Measurements from ENCODE around the gene GLS.

The GLS gene

GRCh38 chr2:190881084-190881597, 520 bp downstream of the GLS start:
- H3K9me3 ChIP-seq (ENCODE audit: control insufficient read depth, insufficient read depth, low read depth, low read length), result no peaks in the 10 kb centered on the region
- H3K4me3 ChIP-seq (ENCODE audit: low read depth, low read length), result peak overlapping the region; percentile 94
- ChIA-PET CTCF (interaction anchor here (0.6 to 2.5 kb wide), 3 partner anchors 31 to 171 kb away, joined by 3 to 12 read pairs (median 3); no protein-coding TSS in a partner anchor), POLR2A (interaction anchor here (0.6 to 2.9 kb wide), 17 partner anchors 8 to 366 kb away, joined by 3 to 18 read pairs (median 5); partner anchors contain the start of gene STAT1)
- peak overlapping the region; percentile 91 for H3K27ac ChIP-seq (ENCODE audit: extremely low read depth, low read depth, low read length)
- peaks cover 2% of the 10 kb centered on the region; the same call in 1 of the 2 replicates for H3K4me1 ChIP-seq (ENCODE audit: control insufficient read depth, insufficient read depth, low read length)
- no peaks in the 10 kb centered on the region; a peak in 1 of 3 replicates for H3K36me3 ChIP-seq (ENCODE audit: control insufficient read depth in 2 of 2, insufficient read depth in 1 of 2, low read length in 2 of 2)
- peak; percentile 57 for TF ChIP-seq ZBTB26 (tag by site-specific recombination; optimal IDR thresholded peaks at IDR 0.05)
- no peak for TF ChIP-seq ZNF146 (tag by site-specific recombination; IDR thresholded peaks at IDR 0.05)

GRCh38 chr2:190881598-190882410, 1.2 kb downstream of the GLS start:
- POLR2A ChIA-PET, result interaction anchor here (0.6 to 2.9 kb wide), 17 partner anchors 7 to 365 kb away, joined by 3 to 18 read pairs (median 5); partner anchors contain the start of gene STAT1
- Histone ChIP-seq H3K9me3 (ENCODE audit: control insufficient read depth, insufficient read depth, low read depth, low read length) (no peaks in the 10 kb centered on the region), H3K4me3 (ENCODE audit: low read depth, low read length) (peak overlapping the region; percentile 94), H3K27ac (ENCODE audit: extremely low read depth, low read depth, low read length) (peak overlapping the region; percentile 91), H3K36me3 (ENCODE audit: control insufficient read depth in 2 of 2, insufficient read depth in 1 of 2, low read length in 2 of 2) (no peaks in the 10 kb centered on the region; a peak in 1 of 3 replicates), H3K4me1 (ENCODE audit: control insufficient read depth, insufficient read depth, low read length) (peaks cover 2% of the 10 kb centered on the region; the same call in 1 of the 2 replicates)
- CTCF ChIA-PET, result interaction anchor here (0.6 to 2.5 kb wide), 4 partner anchors 32 to 564 kb away, joined by 3 to 12 read pairs (median 4); no protein-coding TSS in a partner anchor
- peak; percentile 82 for TF ChIP-seq SCRT1 (tag by site-specific recombination; IDR thresholded peaks at IDR 0.05; ENCODE audit: borderline replicate concordance)
- TF ChIP-seq ZFP3 (tag by site-specific recombination; IDR thresholded peaks at IDR 0.05; ENCODE audit: low read depth), result no peak
- no peak for TF ChIP-seq ZNF274 (IDR thresholded peaks at IDR 0.05; ENCODE audit: low read length)
- no peak for TF ChIP-seq ZNF274 (tag by site-specific recombination; IDR thresholded peaks at IDR 0.05; ENCODE audit: borderline replicate concordance)
- no peak for TF ChIP-seq AEBP2 (tag by site-specific recombination; IDR thresholded peaks at IDR 0.05; ENCODE audit: borderline replicate concordance)
- TF ChIP-seq KLF9 (tag by site-specific recombination; IDR thresholded peaks at IDR 0.05; ENCODE audit: low read depth), result no peak; the same call in 1 of the 2 replicates
- no peak for TF ChIP-seq YY2 (tag by site-specific recombination; IDR thresholded peaks at IDR 0.05)
- TF ChIP-seq ATF2 (tag by site-specific recombination; IDR thresholded peaks at IDR 0.05; ENCODE audit: low read depth), result peak; percentile 93
- TF ChIP-seq ZNF132 (tag by site-specific recombination; IDR thresholded peaks at IDR 0.05; ENCODE audit: borderline replicate concordance), result no peak
- peak; percentile 83 for TF ChIP-seq PRDM10 (tag by site-specific recombination; IDR thresholded peaks at IDR 0.05)
- TF ChIP-seq ZNF416 (tag by site-specific recombination; IDR thresholded peaks at IDR 0.05), result no peak
- no peak for TF ChIP-seq ZNF18 (tag by site-specific recombination; IDR thresholded peaks at IDR 0.05)
- no peak for TF ChIP-seq GLI2 (tag by site-specific recombination; IDR thresholded peaks at IDR 0.05; ENCODE audit: borderline replicate concordance, low read depth)
- peak; percentile 37; the same call in 1 of the 2 replicates for TF ChIP-seq ZBTB11 (tag by site-specific recombination; conservative IDR thresholded peaks at IDR 0.05; ENCODE audit: low read depth)

Data from HEK293 (cell line).